ENCODE results near the gene KCNMA1. TPM values are rescaled to one million over a fixed set of nuclear protein-coding genes. Genes with fewer than 3 reads are reported as not detected.
"Not testable (repeated sequence)": the region's sequence is repeated elsewhere in the genome, so short reads cannot be mapped to it uniquely, and the experiment has no call there.

The KCNMA1 gene
- total RNA-seq, 1 donor from 2014 or later = 0.51 TPM

GRCh38 chr10:77420947-77421523 lies 216.6 kb downstream of the KCNMA1 start:
- no peak for DNase-seq (ENCODE audit: low read depth in 2 of 2)

GRCh38 chr10:77419979-77420378 lies 217.6 kb downstream of the KCNMA1 start:
- DNase-seq (ENCODE audit: low read depth in 2 of 2) = no peak

- no peak for DNase-seq (ENCODE audit: low read depth in 2 of 2)
Observed at GRCh38 chr10:77419056-77419455, 218.6 kb downstream of the KCNMA1 start.

GRCh38 chr10:77417806-77418640 lies 219.6 kb downstream of the KCNMA1 start:
- DNase-seq (ENCODE audit: low read depth in 2 of 2) = no peak

GRCh38 chr10:77417359-77417758 lies 220.2 kb downstream of the KCNMA1 start:
- no peak for DNase-seq (ENCODE audit: low read depth in 2 of 2)

- no peak for DNase-seq (ENCODE audit: low read depth in 2 of 2)
Observed at GRCh38 chr10:77416311-77417135, 221.1 kb downstream of the KCNMA1 start.

- no peak for DNase-seq (ENCODE audit: low read depth in 2 of 2)
Observed at GRCh38 chr10:77415313-77415960, 222.2 kb downstream of the KCNMA1 start.

GRCh38 chr10:77413231-77413630 lies 224.4 kb downstream of the KCNMA1 start:
- DNase-seq (ENCODE audit: low read depth in 2 of 2) = no peak

- DNase-seq (ENCODE audit: low read depth in 2 of 2) = not testable (repeated sequence)
Observed at GRCh38 chr10:77412573-77413133, 225.0 kb downstream of the KCNMA1 start.

GRCh38 chr10:77411805-77412204 lies 225.8 kb downstream of the KCNMA1 start:
- no peak for DNase-seq (ENCODE audit: low read depth in 2 of 2)

GRCh38 chr10:77410523-77410922 lies 227.1 kb downstream of the KCNMA1 start:
- no peak for DNase-seq (ENCODE audit: low read depth in 2 of 2)

- no peak for DNase-seq (ENCODE audit: low read depth in 2 of 2)
Observed at GRCh38 chr10:77409697-77410471, 227.7 kb downstream of the KCNMA1 start.

- DNase-seq (ENCODE audit: low read depth in 2 of 2) = no peak
Observed at GRCh38 chr10:77408259-77408658, 229.3 kb downstream of the KCNMA1 start.

- DNase-seq (ENCODE audit: low read depth in 2 of 2) = no peak
Observed at GRCh38 chr10:77406764-77407430, 230.7 kb downstream of the KCNMA1 start.

GRCh38 chr10:77405771-77406241 lies 231.8 kb downstream of the KCNMA1 start:
- DNase-seq (ENCODE audit: low read depth in 2 of 2) = peak; percentile 40 to 76

- DNase-seq (ENCODE audit: low read depth in 2 of 2) = no peak
Observed at GRCh38 chr10:77404810-77405209, 232.8 kb downstream of the KCNMA1 start.

GRCh38 chr10:77403761-77404160 lies 233.8 kb downstream of the KCNMA1 start:
- DNase-seq (ENCODE audit: low read depth in 2 of 2) = no peak

GRCh38 chr10:77401683-77402082 lies 235.9 kb downstream of the KCNMA1 start:
- DNase-seq (ENCODE audit: low read depth in 2 of 2) = no peak

- no peak for DNase-seq (ENCODE audit: low read depth in 2 of 2)
Observed at GRCh38 chr10:77400033-77400432, 237.6 kb downstream of the KCNMA1 start.

All from dermis microvascular lymphatic vessel endothelial cell (primary cell).